ENCODE data around the gene TCOF1.
A peak's percentile ranks its signal among the peaks of the same experiment; 100 is the strongest.
"Not testable (repeated sequence)": the region's sequence is repeated elsewhere in the genome, so short reads cannot be mapped to it uniquely, and the experiment has no call there.

TCOF1 gene

DNA sequence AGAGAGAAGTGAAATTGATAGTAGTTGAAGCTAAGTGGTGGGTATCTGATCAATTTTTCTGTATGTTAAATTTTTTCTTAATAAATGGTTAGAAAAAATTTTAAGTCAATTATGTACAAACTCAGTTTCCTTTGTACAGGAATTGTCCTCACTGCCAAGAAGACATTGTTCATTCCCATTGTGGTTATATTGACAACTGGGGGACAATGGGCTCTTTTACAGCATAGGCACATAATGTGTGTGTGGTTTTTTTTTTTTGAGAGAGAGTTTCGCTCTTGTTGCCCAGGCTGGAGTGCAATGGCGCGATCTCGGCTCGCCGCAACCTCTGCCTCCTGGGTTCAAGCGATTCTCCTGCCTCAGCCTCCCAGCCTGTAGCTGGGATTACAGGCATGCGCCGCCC lies 68.7 kb downstream of the TCOF1 start:
- not testable (repeated sequence) for H3K36me3 Mint-ChIP-seq (ENCODE audit: low read depth); H3K9me3 Mint-ChIP-seq; H3K4me3 Mint-ChIP-seq; H3K27ac Mint-ChIP-seq; H3K27me3 Mint-ChIP-seq (ENCODE audit: low read depth); H3K4me1 Mint-ChIP-seq (ENCODE audit: low read depth)

GRCh38 chr5:150428106-150428876 lies 70.8 kb downstream of the TCOF1 start:
- no peaks in the 10 kb centered on the region for H3K9me3 Mint-ChIP-seq
- no peaks in the 10 kb centered on the region for H3K36me3 Mint-ChIP-seq (ENCODE audit: low read depth)
- H3K27ac Mint-ChIP-seq, result no peak overlapping the region
- H3K4me3 Mint-ChIP-seq, result no peak overlapping the region
- H3K4me1 Mint-ChIP-seq (ENCODE audit: low read depth), result no peaks in the 10 kb centered on the region
- H3K27me3 Mint-ChIP-seq (ENCODE audit: low read depth), result peaks cover 7% of the 10 kb centered on the region

- Mint-ChIP-seq H3K27ac (no peak overlapping the region), H3K27me3 (ENCODE audit: low read depth) (peaks cover 7% of the 10 kb centered on the region), H3K4me1 (ENCODE audit: low read depth) (no peaks in the 10 kb centered on the region), H3K9me3 (no peaks in the 10 kb centered on the region), H3K36me3 (ENCODE audit: low read depth) (no peaks in the 10 kb centered on the region), H3K4me3 (no peak overlapping the region)
These were observed 71.5 kb downstream of the TCOF1 start for GRCh38 chr5:150428978-150429377.

DNA sequence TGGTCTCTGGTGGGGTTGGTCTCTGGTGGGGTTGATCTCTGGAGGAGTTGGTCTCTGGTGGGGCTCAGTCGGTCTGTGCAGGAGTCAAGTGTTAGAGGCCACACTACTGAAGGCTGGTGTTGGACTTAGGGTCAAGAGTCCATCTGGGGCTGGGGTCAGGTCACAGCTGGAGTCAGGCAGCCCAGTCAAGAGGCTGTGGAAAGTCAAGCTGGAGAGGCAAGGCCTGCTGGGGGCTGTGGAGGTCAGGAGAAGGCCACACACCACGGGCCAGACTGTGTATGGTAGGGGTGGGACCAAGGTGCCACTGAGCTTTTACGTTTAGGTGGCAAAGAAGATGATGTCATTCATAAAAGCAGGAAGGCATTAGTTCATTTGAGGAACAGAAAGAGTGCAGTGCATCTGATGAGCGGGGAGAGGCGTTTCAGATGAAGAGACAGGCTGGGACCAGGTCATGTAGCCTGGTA lies 71.9 kb downstream of the TCOF1 start:
- Mint-ChIP-seq H3K27ac (no peak overlapping the region), H3K36me3 (ENCODE audit: low read depth) (no peaks in the 10 kb centered on the region), H3K27me3 (ENCODE audit: low read depth) (peaks cover 7% of the 10 kb centered on the region), H3K4me3 (no peak overlapping the region), H3K4me1 (ENCODE audit: low read depth) (no peaks in the 10 kb centered on the region), H3K9me3 (no peaks in the 10 kb centered on the region)

- Mint-ChIP-seq H3K9me3 (no peaks in the 10 kb centered on the region), H3K36me3 (ENCODE audit: low read depth) (no peaks in the 10 kb centered on the region), H3K27me3 (ENCODE audit: low read depth) (no peaks in the 10 kb centered on the region), H3K4me1 (ENCODE audit: low read depth) (peaks cover 4% of the 10 kb centered on the region), H3K27ac (no peak overlapping the region), H3K4me3 (no peak overlapping the region)
These were observed 73.6 kb downstream of the TCOF1 start for GRCh38 chr5:150431048-150431447.

DNA sequence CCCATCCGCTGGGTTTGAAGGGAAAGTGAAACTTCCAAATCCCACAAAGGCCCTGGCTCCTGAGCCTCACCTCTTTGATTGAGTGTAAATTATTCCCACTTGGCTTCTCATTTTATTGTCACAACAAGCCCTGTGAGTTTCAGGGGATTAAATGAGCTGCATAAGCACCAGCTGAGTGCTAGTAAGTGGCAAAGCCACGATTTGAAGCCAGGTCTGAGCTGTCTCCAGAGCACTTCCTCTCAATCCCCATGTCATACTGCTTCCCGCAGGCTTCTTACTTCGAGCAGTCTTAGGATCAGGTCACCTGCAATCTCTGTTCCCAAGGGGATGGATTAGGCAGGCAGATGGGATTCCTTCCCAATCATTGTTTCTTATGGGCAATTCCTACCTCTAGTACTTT lies 74.1 kb downstream of the TCOF1 start:
- Mint-ChIP-seq H3K4me3 (no peak overlapping the region), H3K27me3 (ENCODE audit: low read depth) (no peaks in the 10 kb centered on the region), H3K27ac (no peak overlapping the region), H3K36me3 (ENCODE audit: low read depth) (no peaks in the 10 kb centered on the region), H3K4me1 (ENCODE audit: low read depth) (peaks cover 8% of the 10 kb centered on the region), H3K9me3 (no peaks in the 10 kb centered on the region)

DNA sequence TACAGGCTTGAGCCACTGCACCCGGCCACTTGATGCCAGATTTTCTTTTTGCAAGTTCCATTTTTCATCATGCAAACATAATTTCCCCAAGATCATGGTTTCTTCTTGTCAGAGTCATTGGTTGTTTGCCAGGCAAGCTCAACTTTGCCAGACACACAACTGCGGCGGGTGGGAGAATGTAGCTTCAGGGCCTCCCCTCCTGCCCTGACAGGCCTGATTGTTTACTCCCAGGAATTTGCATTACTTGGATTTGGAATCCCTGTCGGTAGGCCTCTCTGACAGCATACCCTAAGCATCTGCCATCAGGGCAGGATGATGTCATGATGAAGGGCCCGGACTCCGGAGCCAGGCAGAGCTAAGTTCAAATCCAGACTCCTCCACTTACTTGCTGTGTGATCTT lies 77.0 kb downstream of the TCOF1 start:
- Mint-ChIP-seq H3K9me3 (no peaks in the 10 kb centered on the region), H3K27me3 (ENCODE audit: low read depth) (no peaks in the 10 kb centered on the region), H3K36me3 (ENCODE audit: low read depth) (no peaks in the 10 kb centered on the region), H3K4me3 (no peak overlapping the region), H3K4me1 (ENCODE audit: low read depth) (peaks cover 12% of the 10 kb centered on the region), H3K27ac (no peak overlapping the region)

DNA sequence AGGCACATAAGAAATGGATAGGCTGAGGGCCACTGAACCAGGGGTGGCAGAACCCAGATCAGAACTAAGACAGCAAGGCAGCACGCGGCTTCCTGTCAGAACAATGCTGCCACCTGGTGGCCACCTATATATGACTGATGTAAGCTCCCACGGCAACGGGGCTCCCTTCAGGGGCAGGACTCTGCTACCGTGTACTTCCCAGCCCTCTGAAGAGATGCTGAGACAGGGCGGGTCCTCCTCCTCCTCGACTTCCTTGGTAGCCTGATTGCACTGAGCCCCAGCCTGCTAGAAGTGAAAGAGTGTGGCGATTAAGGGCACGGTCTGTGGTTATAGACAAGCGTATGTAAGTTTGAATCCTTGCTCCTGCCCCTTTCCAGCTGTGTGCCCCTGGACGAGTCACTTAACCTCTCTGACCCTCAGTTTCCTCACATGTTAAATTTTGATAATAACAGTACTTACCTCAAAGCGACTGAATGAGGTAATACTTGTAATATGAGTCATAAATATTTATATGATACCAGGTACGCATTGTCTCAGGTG lies 78.7 kb downstream of the TCOF1 start:
- Mint-ChIP-seq H3K9me3 (no peaks in the 10 kb centered on the region), H3K36me3 (ENCODE audit: low read depth) (no peaks in the 10 kb centered on the region), H3K27ac (peak overlapping the region; percentile 74), H3K4me3 (peak overlapping the region; percentile 37), H3K27me3 (ENCODE audit: low read depth) (no peaks in the 10 kb centered on the region), H3K4me1 (ENCODE audit: low read depth) (peaks cover 12% of the 10 kb centered on the region)

GRCh38 chr5:150438873-150439546 lies 81.5 kb downstream of the TCOF1 start:
- peaks cover 12% of the 10 kb centered on the region for H3K4me1 Mint-ChIP-seq (ENCODE audit: low read depth)
- H3K27ac Mint-ChIP-seq, result no peak overlapping the region
- no peaks in the 10 kb centered on the region for H3K9me3 Mint-ChIP-seq
- no peaks in the 10 kb centered on the region for H3K27me3 Mint-ChIP-seq (ENCODE audit: low read depth)
- H3K4me3 Mint-ChIP-seq, result no peak overlapping the region
- peaks cover 12% of the 10 kb centered on the region for H3K36me3 Mint-ChIP-seq (ENCODE audit: low read depth)

GRCh38 chr5:150440948-150441812 lies 83.7 kb downstream of the TCOF1 start:
- Mint-ChIP-seq H3K4me1 (ENCODE audit: low read depth) (peaks cover 8% of the 10 kb centered on the region), H3K27me3 (ENCODE audit: low read depth) (no peaks in the 10 kb centered on the region), H3K36me3 (ENCODE audit: low read depth) (peaks cover 24% of the 10 kb centered on the region), H3K9me3 (no peaks in the 10 kb centered on the region), H3K27ac (no peak overlapping the region), H3K4me3 (no peak overlapping the region)

GRCh38 chr5:150441813-150442698 lies 84.6 kb downstream of the TCOF1 start:
- Mint-ChIP-seq H3K36me3 (ENCODE audit: low read depth) (peaks cover 32% of the 10 kb centered on the region), H3K9me3 (no peaks in the 10 kb centered on the region), H3K4me1 (ENCODE audit: low read depth) (peaks cover 6% of the 10 kb centered on the region), H3K27me3 (ENCODE audit: low read depth) (no peaks in the 10 kb centered on the region), H3K4me3 (no peak overlapping the region), H3K27ac (no peak overlapping the region)

- Mint-ChIP-seq H3K4me3 (no peak overlapping the region), H3K4me1 (ENCODE audit: low read depth) (peaks cover 9% of the 10 kb centered on the region), H3K9me3 (no peaks in the 10 kb centered on the region), H3K27ac (no peak overlapping the region), H3K36me3 (ENCODE audit: low read depth) (peaks cover 39% of the 10 kb centered on the region), H3K27me3 (ENCODE audit: low read depth) (no peaks in the 10 kb centered on the region)
These were observed 85.2 kb downstream of the TCOF1 start for GRCh38 chr5:150442699-150443080.

- Mint-ChIP-seq H3K4me1 (ENCODE audit: low read depth) (peaks cover 16% of the 10 kb centered on the region), H3K4me3 (no peak overlapping the region), H3K27me3 (ENCODE audit: low read depth) (no peaks in the 10 kb centered on the region), H3K9me3 (no peaks in the 10 kb centered on the region), H3K36me3 (ENCODE audit: low read depth) (peaks cover 45% of the 10 kb centered on the region), H3K27ac (no peak overlapping the region)
These were observed 86.0 kb downstream of the TCOF1 start for GRCh38 chr5:150443242-150444075.

Measured in T-helper 1 cell treated with Interleukin-12 subunit alpha and Interleukin-12 subunit beta and Interleukin-4 antibody, amounts not matched to agents 30 μg/mL and 1 μg/mL, for 36 hours (primary cell).